ENCODE results near the gene SGPP2.

GRCh38 chr2:222421626-222422025 is 2.7 kb upstream of the SGPP2 start:
- TF ChIP-seq CTCF (IDR thresholded peaks at IDR 0.05): no peak
- no peak for TF ChIP-seq ZFX (IDR thresholded peaks at IDR 0.05; ENCODE audit: borderline replicate concordance)

Measured in 22Rv1 (cell line).